ENCODE measurements around the gene ARHGEF18.

- TF ChIP-seq CTCF (IDR thresholded peaks at IDR 0.05; ENCODE audit: poor library complexity, severe bottlenecking) (no peak), MXI1 (conservative IDR thresholded peaks at IDR 0.05; ENCODE audit: poor library complexity, severe bottlenecking) (no peak), POLR2AphosphoS5 (IDR thresholded peaks at IDR 0.05) (no peak), EP300 (conservative IDR thresholded peaks at IDR 0.05; ENCODE audit: poor library complexity, severe bottlenecking) (no peak), EZH2 (IDR thresholded peaks at IDR 0.05; ENCODE audit: borderline replicate concordance, insufficient read depth, low read length, poor library complexity, severe bottlenecking) (no peak), TAF1 (IDR thresholded peaks at IDR 0.05; ENCODE audit: low read depth) (no peak)
Observed at GRCh38 chr19:7351861-7352260, 3.1 kb downstream of the ARHGEF18 start.
